T-helper 1 cell (primary cell): ENCODE data around the gene MRPL22.
"Not testable (repeated sequence)": the region's sequence is repeated elsewhere in the genome, so short reads cannot be mapped to it uniquely, and the experiment has no call there.

Experiments
- DNase-seq, 5 donors: peaks; one replicate each; pipeline ENCODE4 v3.0.0-alpha.2; 2012 to 2020
- total RNA-seq, 4 donors: gene quantifications; one replicate each; lab custom pipeline; 2026; lab: John Stamatoyannopoulos, UW

The MRPL22 gene
- 7.0 to 12.2 (median 11.1) reads per million in 4 donors for total RNA-seq

GRCh38 chr5:154940772-154941620, at the start of gene MRPL22:
Gene MRPL22 (plus strand): TSS chr5:154941073. CDS start chr5:154941111, 38 bp downstream.
- DNase-seq: peak; percentile 87 to 94 (median 90)

- DNase-seq: no peak
These were observed 48.5 kb upstream of the MRPL22 start for GRCh38 chr5:154892369-154892771.

GRCh38 chr5:154893381-154893780, 47.5 kb upstream of the MRPL22 start:
- DNase-seq: no peak

GRCh38 chr5:154895606-154896561, 45.0 kb upstream of the MRPL22 start:
- no peak for DNase-seq

DNA sequence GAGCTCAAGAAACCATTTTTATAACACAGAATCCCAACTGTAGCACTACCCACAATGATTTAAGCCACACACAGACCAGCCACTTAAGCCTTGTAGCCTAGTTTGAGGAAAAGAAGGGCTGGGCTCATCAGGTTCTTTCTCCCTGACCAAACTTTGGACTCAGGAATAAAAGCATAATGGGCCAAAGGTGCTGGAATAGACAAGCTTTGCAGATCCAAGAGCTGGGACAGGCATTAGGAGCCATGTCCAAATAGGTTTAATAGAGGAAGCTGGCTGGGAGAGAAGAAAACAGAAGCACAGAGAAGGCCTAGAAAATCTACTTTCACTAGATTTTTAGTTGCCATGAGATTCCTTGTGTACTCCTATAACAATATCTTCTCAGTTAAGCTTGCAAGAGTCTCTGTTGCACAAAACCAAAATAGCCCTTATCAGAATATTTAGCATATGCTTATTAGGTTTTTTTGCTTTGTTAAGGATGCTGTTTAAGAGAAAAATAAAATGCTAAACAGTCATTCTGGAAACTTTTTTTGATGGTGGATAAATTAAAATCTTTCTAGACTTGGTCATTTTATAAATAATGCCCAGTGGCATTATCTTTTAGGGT, 44.2 kb upstream of the MRPL22 start:
- no peak for DNase-seq

DNA sequence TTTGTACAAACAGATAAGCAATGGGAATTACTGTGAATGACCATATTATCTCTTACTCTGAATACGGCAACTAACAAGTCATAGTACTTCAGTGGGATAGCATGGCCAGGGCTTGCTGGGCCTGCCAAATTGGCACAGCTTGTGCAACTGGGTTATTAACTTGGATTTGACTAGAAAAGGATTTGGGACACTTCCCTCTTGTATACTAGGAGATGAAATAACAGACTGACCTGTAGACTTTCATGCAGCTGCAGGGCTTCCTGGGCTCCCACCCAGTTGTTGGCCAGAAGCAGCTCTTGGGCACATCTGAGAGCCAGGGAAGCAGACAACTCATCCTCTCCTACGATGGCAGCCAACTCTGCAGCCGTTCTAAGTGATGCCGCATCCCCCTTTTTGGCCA, 42.7 kb upstream of the MRPL22 start:
- DNase-seq: no peak

DNA sequence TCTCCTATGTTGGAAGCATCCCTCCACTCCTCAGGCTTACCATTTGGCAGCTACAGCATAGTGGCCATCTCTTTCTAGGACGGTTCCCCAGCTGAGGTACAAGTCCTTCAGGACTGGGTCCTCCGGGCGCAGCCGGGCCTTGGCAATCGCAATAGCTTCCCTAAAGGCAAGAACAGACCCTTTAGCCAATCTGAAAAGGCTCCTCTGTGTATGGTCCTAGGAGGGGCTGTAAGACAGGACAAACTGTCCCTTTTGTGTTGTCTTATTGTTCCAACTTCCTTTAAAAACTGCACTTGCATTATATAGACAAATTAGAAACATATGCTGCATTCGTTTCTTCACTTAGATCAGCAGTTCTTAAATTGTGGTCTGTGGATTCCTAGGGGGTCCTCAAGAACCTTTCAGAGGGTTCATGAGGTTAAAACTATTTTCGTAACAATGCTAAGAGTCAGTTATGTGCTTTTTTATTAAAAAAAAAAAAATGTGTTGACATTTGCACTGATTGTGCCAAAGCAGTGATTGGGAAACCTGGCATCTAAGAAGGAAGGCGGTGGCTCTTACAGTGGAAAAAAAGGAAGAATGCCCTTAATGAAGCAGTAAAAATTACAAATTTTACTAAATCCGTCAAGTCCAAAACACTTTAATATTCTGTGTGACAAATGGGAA, 41.6 kb upstream of the MRPL22 start:
- no peak for DNase-seq

DNA sequence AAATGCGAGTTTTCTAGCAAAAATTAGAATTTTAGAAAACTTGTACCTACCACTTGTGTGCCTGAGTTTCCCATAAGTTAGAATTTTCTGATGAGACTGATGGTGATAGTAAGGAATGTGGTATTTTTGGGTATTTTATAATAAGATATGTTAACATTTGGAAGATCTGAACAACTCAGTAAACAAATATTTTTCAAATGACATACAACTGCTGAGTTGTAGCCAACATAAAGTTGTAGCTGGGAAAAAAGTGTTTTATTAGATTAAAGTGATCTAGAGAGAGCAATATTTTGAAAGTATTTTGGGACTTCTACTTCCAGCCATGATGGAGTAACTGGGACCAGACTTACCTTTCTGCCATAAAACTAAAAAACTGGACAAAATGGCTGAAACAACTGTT, 40.8 kb upstream of the MRPL22 start:
- no peak for DNase-seq

- DNase-seq: no peak
These were observed 39.6 kb upstream of the MRPL22 start for GRCh38 chr5:154901276-154901675.

GRCh38 chr5:154901913-154902312, 39.0 kb upstream of the MRPL22 start:
- no peak for DNase-seq

DNA sequence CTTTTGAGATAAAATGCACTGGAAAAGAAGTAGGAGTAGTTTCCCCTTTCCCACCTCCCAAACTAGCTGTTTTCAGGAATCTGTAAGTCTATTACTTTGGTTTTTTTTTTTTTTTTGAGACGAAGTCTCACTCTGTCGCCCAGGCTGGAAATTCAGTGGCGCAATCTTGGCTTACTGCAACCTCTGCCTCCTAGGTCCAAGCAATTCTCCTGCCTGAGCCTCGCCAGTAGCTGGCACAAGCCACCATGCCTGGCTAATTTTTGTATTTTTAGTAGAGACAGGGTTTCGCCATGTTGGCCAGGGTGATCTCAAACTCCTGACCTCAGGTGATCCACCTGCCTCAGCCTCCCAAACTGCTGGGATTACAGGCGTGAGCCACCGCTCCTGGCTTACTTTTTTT, 35.3 kb upstream of the MRPL22 start:
- DNase-seq: not testable (repeated sequence)

DNA sequence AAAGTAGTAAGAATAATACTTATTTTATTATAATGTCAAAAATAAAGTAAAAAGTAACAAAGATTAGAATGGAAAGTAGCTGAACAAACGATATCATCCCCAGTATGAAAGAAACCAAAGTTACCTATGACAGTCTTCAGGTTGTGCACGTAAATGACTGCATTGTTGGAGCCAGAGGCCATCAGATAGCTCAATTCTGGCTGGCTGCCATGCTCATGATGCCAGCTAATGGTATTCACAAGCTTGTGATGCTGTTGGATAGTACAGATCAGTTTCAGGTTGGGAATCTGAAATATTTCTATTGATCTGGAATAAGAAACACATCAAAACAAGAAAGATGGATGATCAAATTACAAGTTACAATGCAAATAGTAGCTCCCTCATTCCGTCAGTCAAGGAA, 24.0 kb upstream of the MRPL22 start:
- DNase-seq: no peak

DNA sequence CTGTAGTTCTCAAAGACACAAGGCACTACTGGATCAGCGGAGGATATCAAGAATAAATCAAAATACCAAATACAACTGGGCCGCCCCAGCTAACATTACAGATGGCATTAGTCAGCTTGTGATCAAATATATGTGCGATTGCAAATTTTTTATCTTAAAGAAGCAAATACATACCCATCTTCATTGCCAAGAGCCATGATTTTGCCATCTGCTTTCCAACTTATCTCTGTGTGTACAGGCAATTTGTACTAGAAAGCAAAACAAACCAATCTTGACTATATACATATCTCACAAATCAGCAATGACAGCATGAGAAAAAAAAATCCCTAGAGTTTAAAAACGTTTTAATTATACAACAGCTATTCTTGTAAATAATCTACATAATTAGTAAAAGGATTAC, 23.1 kb upstream of the MRPL22 start:
- DNase-seq: no peak

DNA sequence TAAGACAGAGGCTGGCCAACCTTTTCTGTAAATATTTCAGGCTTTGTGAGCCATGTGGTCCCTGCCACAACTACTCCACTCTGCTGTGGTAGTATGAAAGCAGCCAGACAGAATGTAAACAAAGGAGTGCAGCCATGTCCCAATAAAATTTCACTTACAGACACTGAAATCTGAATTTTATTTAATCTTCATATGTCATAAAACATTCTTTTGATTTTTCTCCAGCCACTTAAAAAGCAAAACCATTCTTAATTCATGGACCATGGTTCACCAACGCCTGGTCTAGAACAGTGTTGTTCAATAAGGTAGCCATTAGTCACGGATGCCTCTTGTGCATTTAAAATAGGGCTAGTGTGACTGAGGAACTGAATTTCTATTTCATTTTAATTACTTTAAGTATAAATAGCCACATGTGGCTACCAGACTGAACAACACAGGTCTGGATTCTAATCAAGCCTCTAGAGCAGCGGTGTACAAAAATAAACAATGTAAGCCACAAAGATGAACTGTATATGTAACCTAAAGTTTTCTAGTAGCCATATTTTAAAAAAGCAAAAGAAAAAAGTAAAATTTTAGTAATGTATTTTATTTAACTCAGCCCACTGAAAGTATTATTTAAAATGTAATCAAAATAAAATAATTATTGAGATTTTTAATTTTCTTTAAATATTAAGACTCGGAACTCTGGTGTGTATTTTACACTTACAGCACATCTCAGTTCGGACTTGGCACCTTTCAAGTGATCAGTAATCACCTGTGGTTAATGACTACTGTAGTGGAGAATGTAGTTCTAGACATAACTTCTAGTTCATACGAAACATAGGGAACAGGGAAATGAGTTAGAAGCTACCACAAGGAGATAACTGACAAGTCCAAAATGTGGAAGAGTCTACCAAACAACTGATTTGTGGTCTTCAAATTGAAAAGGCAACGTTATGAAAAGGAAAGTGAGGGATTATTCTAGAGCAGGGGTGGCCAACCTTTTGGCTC, 17.1 kb upstream of the MRPL22 start:
- no peak for DNase-seq

DNA sequence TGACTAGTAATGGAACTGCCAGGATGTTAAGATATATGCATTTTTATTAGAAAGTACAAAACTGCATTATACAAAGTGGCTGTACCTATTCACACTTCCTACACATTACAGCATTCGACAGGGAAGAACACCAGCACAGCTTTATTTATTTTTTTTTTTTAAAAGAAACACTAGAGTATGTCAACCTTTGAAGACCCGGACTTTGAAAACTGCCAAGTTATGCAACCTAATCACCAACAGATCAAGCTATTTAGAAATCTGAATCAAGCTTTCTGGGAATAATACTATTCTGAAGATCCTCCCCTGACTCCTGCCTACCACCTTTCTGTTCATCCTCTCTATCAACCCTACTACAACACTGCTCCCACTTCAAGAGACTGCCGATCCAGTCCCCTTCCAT, 7.3 kb upstream of the MRPL22 start:
- DNase-seq: no peak

DNA sequence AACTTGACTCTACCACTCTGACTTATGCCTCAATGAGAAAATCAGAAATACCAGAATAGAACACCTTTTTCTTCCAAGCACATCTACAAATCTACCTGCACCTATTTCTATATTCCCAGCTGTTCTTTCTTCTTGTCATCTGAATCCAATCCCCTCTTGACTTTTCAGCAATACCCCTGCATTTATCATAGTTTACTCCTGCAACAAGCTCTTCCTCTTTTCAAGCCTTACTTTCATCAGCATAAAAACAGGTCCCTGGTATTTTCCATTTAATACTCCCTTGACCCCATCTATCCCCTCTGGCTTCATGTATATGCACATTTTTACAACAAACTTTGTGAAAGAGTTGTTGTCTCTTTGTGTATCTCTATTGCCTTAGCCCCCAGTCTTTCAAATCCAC, 6.0 kb upstream of the MRPL22 start:
- DNase-seq: no peak

GRCh38 chr5:154937186-154937717, 3.6 kb upstream of the MRPL22 start:
- DNase-seq: no peak

DNA sequence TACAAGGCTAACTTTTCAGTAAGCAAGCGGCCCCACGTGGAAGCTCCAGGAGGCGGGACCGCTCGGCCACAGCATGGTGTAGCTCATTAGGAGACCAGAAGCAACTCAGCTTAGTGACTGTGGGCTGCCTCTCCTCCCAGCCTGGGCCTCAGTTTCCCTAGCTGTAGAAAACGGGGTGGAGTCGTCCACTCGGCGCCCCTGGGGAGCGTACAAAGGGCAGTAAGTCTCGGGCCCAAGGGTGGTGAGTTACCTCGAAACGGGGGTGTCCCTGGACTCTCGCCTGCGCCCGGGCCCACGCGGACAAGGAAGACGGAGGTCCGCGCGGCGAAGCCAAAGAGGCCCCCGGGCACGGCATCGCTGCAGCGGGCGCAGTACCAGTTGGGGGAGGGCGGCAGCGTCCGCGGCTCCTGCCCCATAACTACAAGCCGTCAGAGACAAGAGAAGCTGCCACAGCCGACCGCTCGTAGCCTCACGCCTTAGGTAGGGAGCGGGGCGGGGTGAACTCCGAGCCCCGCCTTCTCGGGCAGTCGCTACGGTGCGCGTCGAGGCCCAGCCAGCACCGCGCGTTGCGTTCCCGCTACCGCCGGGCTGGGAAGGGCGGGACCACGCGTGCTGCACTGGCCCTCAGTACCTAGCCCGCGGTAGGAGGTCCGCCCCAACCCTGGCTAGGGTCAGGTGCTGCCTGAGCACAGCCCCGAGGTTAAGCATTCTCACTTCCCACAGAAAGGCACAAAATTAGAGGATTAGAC, 3.0 kb upstream of the MRPL22 start, which contains the start of gene GEMIN5:
TSS of gene GEMIN5 (minus strand) at position 494 of the 749 bp plus-strand sequence. CDS start at position 416, 78 bp downstream.
- DNase-seq: peak; percentile 59 to 90 (median 76)

DNA sequence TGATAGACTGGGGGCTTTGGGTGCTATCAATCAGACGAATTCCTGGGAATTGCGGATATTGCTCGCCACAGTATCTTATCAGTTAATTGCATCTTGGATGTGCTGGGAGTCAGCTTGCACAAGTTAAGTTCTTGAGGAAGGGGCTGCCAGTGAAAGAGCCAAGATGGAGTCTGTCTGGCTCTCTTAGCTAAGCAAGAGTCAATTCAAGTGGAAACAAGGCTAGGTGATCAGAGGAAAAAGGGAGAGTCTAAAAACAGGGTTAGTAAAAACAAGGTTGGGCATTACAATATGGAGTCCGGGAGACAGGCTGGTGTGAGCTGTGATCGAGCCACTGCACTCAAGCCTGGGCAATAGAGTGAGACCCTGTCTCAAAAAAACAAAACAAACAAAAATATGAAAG, 1.5 kb upstream of the MRPL22 start:
- not testable (repeated sequence) for DNase-seq

GRCh38 chr5:154940375-154940771, 500 bp upstream of the MRPL22 start:
- no peak for DNase-seq
